Spleen (tissue), 11 donors: ENCODE measurements around the gene SLC38A11. TPM values are rescaled to one million over a fixed set of nuclear protein-coding genes. Genes with fewer than 3 reads are reported as not detected.

Experiments
- DNase-seq: peaks from one replicate; pipeline ENCODE4 v3.0.0-alpha.2; 2020
- H3K27ac ChIP-seq, 8 donors: fragments of 200-600 bp; sonication (generic) in 7 of 8; 1 replicate in 4 of 8; 2 replicates in 4 of 8; pipeline versions ENCODE4 v1.5.0 to v1.8.0; 2016 to 2021; ENCODE audit warnings: inconsistent platforms in 4 of 8, mild to moderate bottlenecking in 4 of 8, moderate library complexity in 1 of 8
- H3K27me3 ChIP-seq, 7 donors: fragments of 200-600 bp; sonication (generic) in 6 of 7; replicated peaks in 1 of 7; 1 replicate in 4 of 7; 2 replicates in 3 of 7; pipeline versions ENCODE4 v1.5.0 to v1.8.0; 2016 to 2021; ENCODE audit warnings: inconsistent platforms in 3 of 7, mild to moderate bottlenecking in 1 of 7
- H3K36me3 ChIP-seq, 6 donors: fragments of 200-600 bp; sonication (generic) in 5 of 6; 1 replicate in 4 of 6; 2 replicates in 2 of 6; pipeline versions ENCODE4 v1.5.0 to v1.8.0; 2016 to 2021; ENCODE audit warnings: inconsistent platforms in 2 of 6
- H3K4me1 ChIP-seq, 6 donors: fragments of 200-600 bp; sonication (generic) in 5 of 6; 1 replicate in 3 of 6; 2 replicates in 3 of 6; pipeline versions ENCODE4 v1.5.0 to v1.8.0; 2016 to 2021; ENCODE audit warnings: inconsistent platforms in 3 of 6
- H3K4me3 ChIP-seq, 8 donors: fragments of 200-600 bp; sonication (generic) in 7 of 8; 1 replicate in 4 of 8; 2 replicates in 4 of 8; pipeline versions ENCODE4 v1.5.0 to v1.8.0; 2016 to 2021; ENCODE audit warnings: inconsistent platforms in 4 of 8, mild to moderate bottlenecking in 4 of 8, moderate library complexity in 2 of 8
- H3K9me3 ChIP-seq, 8 donors: fragments of 200-600 bp; sonication (generic) in 7 of 8; 1 replicate in 4 of 8; 2 replicates in 4 of 8; pipeline versions ENCODE4 v1.5.0 to v1.8.0; 2016 to 2021; ENCODE audit warnings: inconsistent platforms in 4 of 8
- POLR2A ChIP-seq, 3 donors: fragments of 450-650 bp; IDR thresholded peaks; one replicate each; pipeline ENCODE4 v1.5.1; 2017; ENCODE audit warnings: antibody characterized with exemption in 3 of 3, mild to moderate bottlenecking in 1 of 3
- POLR2AphosphoS5 ChIP-seq, 3 donors: sonication (generic); formaldehyde crosslinking; IDR thresholded peaks; one replicate each; pipeline ENCODE4 v1.5.1; 2017; ENCODE audit warnings: antibody characterized with exemption in 3 of 3
- WGBS, 5 donors: extraction: QIAGEN DNeasy Blood & Tissue Kit in 3 of 5; methylation state at CpG; one replicate each; pipeline versions ENCODE4 v1.1.5 to v1.1.7; 2013 to 2018; 5-methylcytosine and 5-hydroxymethylcytosine counted together
- intact Hi-C: fragments of 100-400 bp; cut with DNase I; formaldehyde crosslinking; loops from one replicate; pipeline ENCODE4 v1.15.0; 2023; ENCODE audit warnings: low total_unique reads
- polyA plus RNA-seq, 3 donors: library from polyadenylated mRNA; stranded (reverse); fragments of 200-250 nt; gene quantifications; one replicate each; pipeline ENCODE4 v1.2.1, GENCODE V29; 2013
- total RNA-seq, 7 donors: library from RNA; depleted of rRNA in 3 of 7; stranded (reverse); fragments of >200 nt in 3 of 7; fragmentation: NEBNext Ultra II Directional in 4 of 7; extraction: Animal tissue kit (Norgen Biotek cat#: 25700) in 4 of 7; gene quantifications; one replicate each; pipeline versions ENCODE4 v1.1.0 to v1.2.1, GENCODE V29; 2016 to 2021
- TF ChIP-seq, protein P1 (sequence below), 11 experiments: fragments of 200-600 bp in 7 of 11; fragments of 450-650 bp in 4 of 11; sonication (generic) in 4 of 11; IDR thresholded peaks in 8 of 11; conservative IDR thresholded peaks in 3 of 11; 1 replicate in 7 of 11; 2 replicates in 4 of 11; pipeline versions ENCODE4 v1.4.0 to v1.8.0; 2016 to 2021; ENCODE audit warnings: antibody characterized with exemption in 11 of 11, inconsistent platforms in 4 of 11, mild to moderate bottlenecking in 1 of 11
- donor health status: healthy with polysubstance abuse.
- donor health status: DM: no; HTN: no; CAD: no; lungs with moderate emphysema.
- donor health status: DM: no; HTN: no; CAD: no.
- donor health status: Bipolar disorder and iron deficiency.
- donor health status: healthy.
- donor health status: DM: no; HTN: no; CAD: no.
- donor health status: DM: yes; HTN: yes; CAD: no.

SLC38A11 gene
- total and polyA plus RNA-seq, 10 donors, result 5.8 to 48.6 (median 24.5) TPM

DNA sequence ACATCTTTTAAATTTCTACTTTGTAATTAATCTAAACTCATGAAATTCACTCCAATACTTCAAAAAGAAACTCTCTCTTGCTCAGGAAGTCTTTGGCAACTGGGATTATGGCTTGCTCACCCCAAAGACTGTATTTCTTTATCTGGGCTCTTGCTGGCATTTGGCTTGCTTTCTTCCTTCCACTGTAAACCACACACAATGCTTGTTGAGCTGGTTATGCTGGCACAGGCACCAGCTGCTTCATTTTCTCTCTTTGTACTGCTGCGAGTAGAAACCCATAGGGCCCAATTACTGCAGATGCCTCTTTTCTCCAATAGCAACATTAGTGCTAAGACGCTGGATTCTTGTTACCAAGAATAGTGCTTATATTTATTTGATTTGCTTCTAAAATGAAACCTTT lies 51.4 kb downstream of the SLC38A11 start:
- Histone ChIP-seq H3K27ac (no peak overlapping the region), H3K27me3 (no peaks in the 10 kb centered on the region), H3K4me1 (no peaks in the 10 kb centered on the region), H3K4me3 (no peak overlapping the region), H3K9me3 (peaks cover 0 to 6% (median 0%) of the 10 kb centered on the region in 8 donors), H3K36me3 (no peaks in the 10 kb centered on the region)
- no peak for TF ChIP-seq POLR2AphosphoS5 (IDR thresholded peaks at IDR 0.05)
- no peak for TF ChIP-seq POLR2A (IDR thresholded peaks at IDR 0.05)
- TF ChIP-seq, protein P1, sequence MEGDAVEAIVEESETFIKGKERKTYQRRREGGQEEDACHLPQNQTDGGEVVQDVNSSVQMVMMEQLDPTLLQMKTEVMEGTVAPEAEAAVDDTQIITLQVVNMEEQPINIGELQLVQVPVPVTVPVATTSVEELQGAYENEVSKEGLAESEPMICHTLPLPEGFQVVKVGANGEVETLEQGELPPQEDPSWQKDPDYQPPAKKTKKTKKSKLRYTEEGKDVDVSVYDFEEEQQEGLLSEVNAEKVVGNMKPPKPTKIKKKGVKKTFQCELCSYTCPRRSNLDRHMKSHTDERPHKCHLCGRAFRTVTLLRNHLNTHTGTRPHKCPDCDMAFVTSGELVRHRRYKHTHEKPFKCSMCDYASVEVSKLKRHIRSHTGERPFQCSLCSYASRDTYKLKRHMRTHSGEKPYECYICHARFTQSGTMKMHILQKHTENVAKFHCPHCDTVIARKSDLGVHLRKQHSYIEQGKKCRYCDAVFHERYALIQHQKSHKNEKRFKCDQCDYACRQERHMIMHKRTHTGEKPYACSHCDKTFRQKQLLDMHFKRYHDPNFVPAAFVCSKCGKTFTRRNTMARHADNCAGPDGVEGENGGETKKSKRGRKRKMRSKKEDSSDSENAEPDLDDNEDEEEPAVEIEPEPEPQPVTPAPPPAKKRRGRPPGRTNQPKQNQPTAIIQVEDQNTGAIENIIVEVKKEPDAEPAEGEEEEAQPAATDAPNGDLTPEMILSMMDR (IDR thresholded peaks at IDR 0.05 in 8 of 11, conservative IDR thresholded peaks at IDR 0.05 in 3 of 11), result no peak
- DNase-seq, result no peak
- intact Hi-C loops, result no loop called here
- WGBS, 5 donors, result 42 to 57% (median 44%) methylated on average over 2 of the region's 2 CpGs

DNA sequence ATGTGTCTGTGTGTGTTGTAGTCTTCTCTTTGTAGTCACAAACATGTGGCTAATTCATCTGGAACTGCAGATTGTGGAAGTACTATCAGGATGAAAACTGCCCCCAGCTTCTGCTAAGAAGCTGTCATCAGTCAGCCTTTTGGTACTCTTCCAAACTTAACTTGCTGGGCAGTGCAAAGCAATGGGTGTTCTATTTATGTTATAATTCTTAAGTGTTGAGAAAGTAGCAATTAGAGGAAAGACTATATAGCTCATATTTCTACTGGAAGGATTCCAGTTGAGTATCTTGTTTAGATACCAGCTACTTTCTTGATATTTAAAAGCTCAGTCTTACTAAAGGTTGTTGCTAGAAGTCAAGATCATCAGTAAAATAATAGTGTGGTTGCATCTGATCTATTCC lies 52.1 kb downstream of the SLC38A11 start:
- DNase-seq, result no peak
- intact Hi-C loops, result no loop called here

DNA sequence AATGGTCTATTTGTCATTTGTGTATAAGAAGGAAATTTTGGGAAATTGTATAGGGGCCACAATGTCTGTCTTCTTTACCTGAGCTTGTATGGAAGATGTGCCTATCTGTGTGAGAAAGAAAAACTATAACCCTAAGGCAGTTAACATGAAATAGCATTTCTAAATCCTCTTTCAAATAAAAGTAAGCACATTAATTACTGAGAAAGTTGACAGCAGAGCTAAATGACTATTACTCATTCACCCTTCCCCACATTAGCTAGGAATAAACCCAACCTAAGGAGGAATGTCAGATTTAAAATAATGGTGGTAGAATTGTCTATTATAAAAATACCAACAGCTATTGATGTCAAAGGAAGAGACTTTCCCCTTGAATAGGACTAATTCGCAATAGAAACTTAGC lies 56.2 kb downstream of the SLC38A11 start:
- Histone ChIP-seq H3K27ac (no peak overlapping the region), H3K9me3 (peaks cover 0 to 6% (median 0%) of the 10 kb centered on the region in 8 donors), H3K4me1 (peaks cover 0 to 11% (median 5%) of the 10 kb centered on the region in 6 donors), H3K36me3 (no peaks in the 10 kb centered on the region), H3K4me3 (no peak overlapping the region), H3K27me3 (no peaks in the 10 kb centered on the region)
- WGBS, 5 donors, result 85 to 100% (median 90%) methylated on average over 1 of the region's 1 CpG
- DNase-seq, result no peak
- TF ChIP-seq, protein P1 (IDR thresholded peaks at IDR 0.05 in 8 of 11, conservative IDR thresholded peaks at IDR 0.05 in 3 of 11), result no peak
- TF ChIP-seq POLR2A (IDR thresholded peaks at IDR 0.05), result no peak
- no peak for TF ChIP-seq POLR2AphosphoS5 (IDR thresholded peaks at IDR 0.05)
- intact Hi-C loops, result no loop called here

More for the DNA sequence above, 52.1 kb downstream of the SLC38A11 start:
- Histone ChIP-seq H3K4me3 (no peak overlapping the region), H3K27me3 (no peaks in the 10 kb centered on the region), H3K36me3 (no peaks in the 10 kb centered on the region), H3K9me3 (peaks cover 0 to 6% (median 0%) of the 10 kb centered on the region in 8 donors), H3K27ac (no peak overlapping the region), H3K4me1 (no peaks in the 10 kb centered on the region)
- TF ChIP-seq POLR2AphosphoS5 (IDR thresholded peaks at IDR 0.05), result no peak
- TF ChIP-seq, protein P1 (IDR thresholded peaks at IDR 0.05 in 8 of 11, conservative IDR thresholded peaks at IDR 0.05 in 3 of 11), result no peak
- TF ChIP-seq POLR2A (IDR thresholded peaks at IDR 0.05), result no peak

GRCh38 chr2:164898475-164898874 lies 56.9 kb downstream of the SLC38A11 start:
- Histone ChIP-seq H3K27ac (no peak overlapping the region), H3K9me3 (peaks cover 0 to 6% (median 0%) of the 10 kb centered on the region in 8 donors), H3K27me3 (no peaks in the 10 kb centered on the region), H3K4me3 (no peak overlapping the region), H3K36me3 (no peaks in the 10 kb centered on the region), H3K4me1 (peaks cover 0 to 11% (median 5%) of the 10 kb centered on the region in 6 donors)
- WGBS, 5 donors, result 43 to 73% (median 60%) methylated on average over 3 of the region's 3 CpGs
- no peak for DNase-seq
- TF ChIP-seq, protein P1 (IDR thresholded peaks at IDR 0.05 in 8 of 11, conservative IDR thresholded peaks at IDR 0.05 in 3 of 11), result no peak
- TF ChIP-seq POLR2AphosphoS5 (IDR thresholded peaks at IDR 0.05) (no peak), POLR2A (IDR thresholded peaks at IDR 0.05) (no peak)
- intact Hi-C loops, result no loop called here
